Muscle layer of duodenum (tissue), 2 donors: ENCODE data around the gene INPP4B.
"Not testable (repeated sequence)": the region's sequence is repeated elsewhere in the genome, so short reads cannot be mapped to it uniquely, and the experiment has no call there.

Experiments used
- H3K27ac ChIP-seq: one replicate; pipeline ENCODE4 v1.7.0; 2013; ENCODE audit warnings: mild to moderate bottlenecking, low read length
- H3K27me3 ChIP-seq: one replicate; pipeline ENCODE4 v1.7.0; 2013; ENCODE audit warnings: low read depth, mild to moderate bottlenecking, control low read depth, low read length
- H3K36me3 ChIP-seq, 2 donors: one replicate each; pipeline ENCODE4 v1.7.0; 2013; ENCODE audit warnings: low read length in 2 of 2, control low read depth in 1 of 2, mild to moderate bottlenecking in 1 of 2; ENCODE audit not compliant: insufficient read depth in 2 of 2, control insufficient read depth in 1 of 2
- H3K4me1 ChIP-seq, 2 donors: one replicate each; pipeline ENCODE4 v1.7.0; 2013; ENCODE audit warnings: low read length in 2 of 2, mild to moderate bottlenecking in 2 of 2, control low read depth in 1 of 2, moderate library complexity in 1 of 2; ENCODE audit not compliant: insufficient read depth in 2 of 2, control insufficient read depth in 1 of 2
- H3K4me3 ChIP-seq, 2 donors: one replicate each; pipeline ENCODE4 v1.7.0; 2013; ENCODE audit warnings: low read length in 2 of 2, low read depth in 1 of 2, mild to moderate bottlenecking in 1 of 2
- H3K9me3 ChIP-seq, 2 donors: one replicate each; pipeline ENCODE4 v1.7.0; 2013; ENCODE audit warnings: low read length in 2 of 2, control low read depth in 1 of 2, mild to moderate bottlenecking in 1 of 2; ENCODE audit not compliant: control insufficient read depth in 1 of 2
- donor health status: healthy.

The INPP4B gene

GRCh38 chr4:142539796-142540482, 306.2 kb downstream of the INPP4B start:
- H3K27me3 ChIP-seq: no peaks in the 10 kb centered on the region
- H3K4me3 ChIP-seq: no peak overlapping the region
- H3K27ac ChIP-seq: no peak overlapping the region
- no peaks in the 10 kb centered on the region for H3K36me3 ChIP-seq
- H3K9me3 ChIP-seq: no peaks in the 10 kb centered on the region
- no peaks in the 10 kb centered on the region for H3K4me1 ChIP-seq

DNA sequence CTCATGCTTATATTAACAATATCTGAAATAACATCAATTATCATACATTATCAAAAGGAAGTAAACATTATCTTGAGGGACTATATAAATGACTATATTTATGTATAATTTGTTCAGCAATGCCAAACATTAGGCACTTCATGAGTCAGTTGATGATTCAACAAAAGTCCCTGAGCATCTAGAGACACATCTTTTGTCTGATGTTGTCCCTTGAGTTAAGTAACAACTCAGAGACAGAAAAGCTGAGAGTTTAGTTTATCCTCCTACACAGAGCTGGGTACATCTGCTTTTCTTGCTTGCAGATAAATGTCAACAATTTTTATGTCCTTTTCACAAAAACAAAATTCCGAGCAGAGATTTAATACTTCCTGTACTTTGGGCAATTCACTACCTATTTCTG, 311.1 kb downstream of the INPP4B start:
- H3K9me3 ChIP-seq: no peaks in the 10 kb centered on the region
- no peak overlapping the region for H3K4me3 ChIP-seq
- no peaks in the 10 kb centered on the region for H3K4me1 ChIP-seq
- H3K36me3 ChIP-seq: no peaks in the 10 kb centered on the region
- no peak overlapping the region for H3K27ac ChIP-seq
- no peaks in the 10 kb centered on the region for H3K27me3 ChIP-seq

DNA sequence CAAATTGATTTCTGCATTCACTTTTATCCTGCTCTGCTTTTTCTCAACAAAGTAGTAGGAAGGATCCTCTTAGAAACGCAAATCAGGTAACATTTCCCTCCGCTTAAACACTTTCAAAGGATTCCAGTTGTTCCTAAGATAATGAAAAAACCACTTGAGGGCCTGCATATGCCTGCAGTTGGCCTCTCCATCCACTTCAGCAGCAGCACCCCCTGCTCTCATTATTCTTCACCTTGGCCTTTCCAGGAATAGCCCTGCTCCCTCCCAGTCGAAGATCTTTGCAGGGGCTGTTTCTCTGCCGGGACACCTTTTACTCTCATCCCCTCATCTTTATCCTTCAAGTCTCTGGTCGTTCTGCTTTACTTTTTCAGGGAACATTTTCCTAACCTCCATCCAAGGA, 314.0 kb downstream of the INPP4B start:
- no peaks in the 10 kb centered on the region for H3K36me3 ChIP-seq
- no peak overlapping the region for H3K4me3 ChIP-seq
- no peaks in the 10 kb centered on the region for H3K4me1 ChIP-seq
- no peaks in the 10 kb centered on the region for H3K9me3 ChIP-seq
- no peak overlapping the region for H3K27ac ChIP-seq
- no peaks in the 10 kb centered on the region for H3K27me3 ChIP-seq

DNA sequence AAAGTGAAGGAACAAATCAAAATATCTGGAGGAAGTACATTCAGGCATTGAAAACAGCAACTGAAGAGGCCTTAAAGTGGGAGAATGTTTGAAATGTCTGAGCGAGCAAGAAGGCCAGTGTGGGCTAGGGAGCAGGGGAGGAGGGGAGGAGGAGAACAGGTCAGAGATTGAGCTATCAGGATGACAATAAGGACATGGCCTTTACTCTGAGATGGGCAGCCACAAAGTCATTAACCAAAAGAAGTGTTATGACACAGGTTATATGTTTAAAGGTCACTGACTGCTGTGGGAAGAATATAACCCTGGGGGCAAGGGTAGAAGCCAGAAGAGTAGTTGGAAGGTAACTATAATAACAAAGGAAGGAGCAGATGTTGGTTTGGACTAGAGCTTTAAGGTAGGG, 315.4 kb downstream of the INPP4B start:
- Histone ChIP-seq H3K36me3 (no peaks in the 10 kb centered on the region), H3K9me3 (no peaks in the 10 kb centered on the region), H3K27me3 (no peaks in the 10 kb centered on the region), H3K4me1 (no peaks in the 10 kb centered on the region), H3K27ac (no peak overlapping the region), H3K4me3 (no peak overlapping the region)

GRCh38 chr4:142528433-142528832, 317.7 kb downstream of the INPP4B start:
- Histone ChIP-seq H3K4me1 (no peaks in the 10 kb centered on the region), H3K27me3 (no peaks in the 10 kb centered on the region), H3K9me3 (no peaks in the 10 kb centered on the region), H3K36me3 (no peaks in the 10 kb centered on the region), H3K27ac (no peak overlapping the region), H3K4me3 (no peak overlapping the region)

DNA sequence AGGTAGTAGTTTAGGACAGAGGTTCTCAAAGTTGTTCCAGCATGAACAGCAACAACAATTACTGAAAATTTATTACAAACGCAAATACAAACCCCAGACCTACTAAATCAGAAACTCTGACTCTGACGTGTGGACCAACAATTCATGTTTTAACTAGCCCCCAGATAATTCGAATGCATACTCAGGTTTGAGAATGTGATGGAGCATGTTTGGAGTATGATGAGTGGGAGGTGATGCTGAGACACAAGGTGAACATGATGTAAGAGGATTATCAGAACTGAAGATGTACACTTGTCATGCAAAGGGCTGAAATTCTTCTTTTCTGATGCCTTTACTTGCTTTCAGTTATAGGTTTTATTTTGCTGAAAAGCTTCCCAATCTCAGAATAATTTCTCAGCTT, 323.0 kb downstream of the INPP4B start:
- no peaks in the 10 kb centered on the region for H3K27me3 ChIP-seq
- no peak overlapping the region for H3K4me3 ChIP-seq
- H3K27ac ChIP-seq: no peak overlapping the region
- no peaks in the 10 kb centered on the region for H3K36me3 ChIP-seq
- H3K4me1 ChIP-seq: no peaks in the 10 kb centered on the region
- H3K9me3 ChIP-seq: no peaks in the 10 kb centered on the region

DNA sequence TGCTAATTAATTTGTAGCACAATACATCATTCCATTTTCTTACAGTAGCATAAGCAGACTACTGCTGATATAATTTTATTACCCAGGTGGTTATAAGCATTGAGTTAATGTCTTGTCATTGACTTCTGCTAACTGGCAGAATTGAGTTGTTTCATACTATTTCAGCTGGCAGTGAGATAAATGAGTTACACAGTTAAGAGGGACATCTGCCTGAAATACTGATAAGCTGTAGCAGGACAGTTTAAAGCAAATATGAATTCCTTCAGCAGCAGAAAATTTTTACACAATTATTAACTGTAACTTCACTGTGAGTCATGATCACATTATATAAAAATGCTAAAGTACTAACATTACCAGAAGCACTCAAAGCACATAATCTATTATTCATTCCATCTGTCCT, 326.8 kb downstream of the INPP4B start:
- Histone ChIP-seq H3K4me3 (no peak overlapping the region), H3K9me3 (no peaks in the 10 kb centered on the region), H3K27me3 (no peaks in the 10 kb centered on the region), H3K36me3 (no peaks in the 10 kb centered on the region), H3K27ac (no peak overlapping the region), H3K4me1 (peaks cover 0 to 5% of the 10 kb centered on the region in 2 donors)

DNA sequence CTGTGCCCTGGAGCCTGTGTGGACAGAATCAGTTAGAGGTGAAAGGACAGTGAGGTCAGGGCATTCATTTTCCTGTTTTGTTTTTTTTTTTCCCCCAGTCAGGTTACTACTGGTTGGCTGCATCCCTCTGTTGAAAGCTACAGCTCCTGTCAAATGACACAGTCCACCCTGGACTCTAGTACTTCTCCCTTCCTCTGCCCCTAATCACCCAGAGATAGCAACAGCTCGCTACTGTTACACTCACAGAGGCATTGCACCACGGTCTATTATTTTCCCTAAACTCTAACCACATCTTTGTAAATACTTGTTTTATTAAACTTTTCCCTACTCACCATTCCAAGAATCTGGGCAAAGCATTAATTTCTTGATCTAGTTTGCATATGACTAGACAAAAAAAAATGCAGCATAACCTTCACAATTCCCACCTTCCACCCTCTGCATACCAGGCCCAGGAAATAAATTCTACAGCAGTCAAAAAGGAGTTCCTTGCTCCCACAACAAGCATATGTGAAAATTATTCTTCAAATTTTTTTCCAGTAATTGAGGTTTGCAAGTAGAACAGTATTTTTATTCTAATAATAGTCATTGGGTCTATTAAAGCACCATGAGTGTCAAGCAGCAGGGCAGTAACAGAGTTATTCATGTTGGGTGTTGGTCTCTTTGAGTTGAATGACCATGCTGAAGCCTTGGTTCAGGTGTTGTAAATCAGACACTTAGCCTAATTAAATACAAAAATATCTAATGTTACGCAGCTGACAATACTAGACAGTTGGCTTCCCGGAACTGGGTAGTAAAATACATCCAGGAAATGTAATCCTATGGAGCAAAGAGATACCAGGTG, 329.2 kb downstream of the INPP4B start:
- Histone ChIP-seq H3K27ac (no peak overlapping the region), H3K36me3 (no peaks in the 10 kb centered on the region), H3K27me3 (no peaks in the 10 kb centered on the region), H3K4me3 (no peak overlapping the region), H3K4me1 (peaks cover 0 to 5% of the 10 kb centered on the region in 2 donors), H3K9me3 (no peaks in the 10 kb centered on the region)

GRCh38 chr4:142512161-142512560, 333.9 kb downstream of the INPP4B start:
- Histone ChIP-seq H3K27me3 (no peaks in the 10 kb centered on the region), H3K4me1 (peaks cover 0 to 5% of the 10 kb centered on the region in 2 donors), H3K27ac (no peak overlapping the region), H3K36me3 (no peaks in the 10 kb centered on the region), H3K4me3 (no peak overlapping the region), H3K9me3 (peaks cover 0 to 3% of the 10 kb centered on the region in 2 donors)

- H3K27ac ChIP-seq: no peak overlapping the region
- H3K4me1 ChIP-seq: no peaks in the 10 kb centered on the region
- no peaks in the 10 kb centered on the region for H3K27me3 ChIP-seq
- no peaks in the 10 kb centered on the region for H3K36me3 ChIP-seq
- peaks cover 0 to 3% of the 10 kb centered on the region in 2 donors for H3K9me3 ChIP-seq
- no peak overlapping the region for H3K4me3 ChIP-seq
Observed at GRCh38 chr4:142509881-142510280, 336.2 kb downstream of the INPP4B start.

DNA sequence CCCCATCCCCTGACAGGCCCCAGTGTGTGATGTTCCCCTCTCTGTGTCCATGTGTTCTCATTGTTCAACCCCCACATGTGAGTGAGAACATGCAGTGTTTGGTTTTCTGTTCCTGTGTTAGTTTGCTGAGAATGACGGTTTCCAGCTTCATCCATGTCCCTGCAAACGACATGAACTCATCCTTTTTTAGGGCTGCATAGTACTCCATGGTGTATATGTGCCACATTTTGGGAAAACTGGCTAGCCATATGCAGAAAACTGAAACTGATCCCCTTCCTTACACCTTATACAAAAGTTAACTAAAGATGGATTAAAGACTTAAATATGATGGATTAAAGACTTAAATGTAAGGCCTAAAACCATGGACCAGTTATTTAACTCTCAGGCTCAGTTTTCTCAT, 336.7 kb downstream of the INPP4B start:
- H3K27ac ChIP-seq: not testable (repeated sequence)

More for the DNA sequence above, 336.7 kb downstream of the INPP4B start:
- not testable (repeated sequence) for H3K36me3 ChIP-seq, H3K27me3 ChIP-seq, H3K4me1 ChIP-seq, H3K4me3 ChIP-seq, H3K9me3 ChIP-seq
